HG02885 (cell line): ENCODE measurements around the gene TRAIP.
"Not testable (repeated sequence)": the region's sequence is repeated elsewhere in the genome, so short reads cannot be mapped to it uniquely, and the experiment has no call there.

Source experiments
- ATAC-seq: cut with Tn5 transposase; IDR thresholded peaks from one replicate; pipeline ENCODE4 v1.9.1; 2021; ENCODE audit warnings: mild to moderate bottlenecking; ENCODE audit not compliant: unreplicated experiment, poor library complexity

Gene TRAIP

DNA sequence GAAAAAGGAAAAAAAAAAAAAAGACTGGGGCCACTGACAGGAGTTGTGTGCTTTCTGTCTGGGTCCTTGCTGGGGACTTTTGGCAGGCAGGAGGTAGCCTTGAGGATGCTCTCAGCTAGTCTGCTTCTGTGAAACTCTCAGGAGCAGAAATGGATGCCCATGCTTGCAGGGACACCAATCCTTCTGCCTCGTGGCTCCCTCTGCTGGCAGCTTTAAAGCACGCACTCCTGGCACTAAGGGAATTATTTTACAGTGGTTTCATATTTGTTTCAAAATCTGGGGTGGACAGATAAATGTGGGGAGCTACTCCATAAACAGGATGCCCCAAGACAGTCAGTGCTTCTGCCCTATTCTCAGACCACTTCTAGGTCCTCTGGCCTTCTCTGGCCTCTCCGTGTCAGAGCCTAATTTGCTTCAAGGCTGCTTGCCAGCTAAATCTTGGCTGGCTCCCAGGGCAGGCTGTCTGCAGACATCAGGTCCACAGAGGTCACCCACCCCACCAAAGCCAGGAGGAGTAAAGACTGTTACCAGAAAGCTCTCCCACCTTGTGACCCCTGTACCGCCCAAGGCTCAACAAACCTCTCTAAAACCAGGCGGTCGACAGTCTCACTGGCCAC is 17.1 kb downstream of the TRAIP start:
- no peak for ATAC-seq

DNA sequence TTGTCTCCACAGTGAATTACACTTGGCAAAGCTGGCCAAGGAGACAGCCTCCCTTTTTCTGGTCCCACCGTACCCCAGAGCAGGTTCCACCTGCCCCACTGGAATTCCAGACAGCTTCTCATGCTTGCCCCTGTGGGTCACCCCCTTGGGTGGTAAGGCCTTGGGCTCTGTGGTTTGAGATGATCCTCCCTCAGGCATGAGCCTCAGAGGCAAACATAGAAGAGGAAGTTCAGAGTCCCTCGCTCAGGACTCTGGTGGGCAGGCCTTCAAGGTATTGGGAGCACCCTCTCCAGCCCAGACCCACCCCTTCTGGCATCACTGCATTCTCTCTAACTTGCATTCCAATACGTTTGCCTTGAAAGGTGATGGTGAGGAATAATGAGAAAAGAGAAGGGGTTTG is 25.0 kb downstream of the TRAIP start:
- no peak for ATAC-seq

GRCh38 chr3:49826016-49826415 is 30.3 kb downstream of the TRAIP start:
- ATAC-seq, result no peak

- ATAC-seq, result not testable (repeated sequence)
These were observed 33.2 kb downstream of the TRAIP start for GRCh38 chr3:49823131-49823530.

- ATAC-seq, result peak; percentile 58
These were observed 42.7 kb downstream of the TRAIP start, which contains the start of gene UBA7 for GRCh38 chr3:49813497-49814174. TSS of gene UBA7 (minus strand) at chr3:49813953. CDS start at chr3:49813787, 166 bp downstream.

- ATAC-seq, result no peak
These were observed 43.4 kb downstream of the TRAIP start for GRCh38 chr3:49812916-49813496.

- no peak for ATAC-seq
These were observed 48.8 kb downstream of the TRAIP start for GRCh38 chr3:49807431-49808114.

DNA sequence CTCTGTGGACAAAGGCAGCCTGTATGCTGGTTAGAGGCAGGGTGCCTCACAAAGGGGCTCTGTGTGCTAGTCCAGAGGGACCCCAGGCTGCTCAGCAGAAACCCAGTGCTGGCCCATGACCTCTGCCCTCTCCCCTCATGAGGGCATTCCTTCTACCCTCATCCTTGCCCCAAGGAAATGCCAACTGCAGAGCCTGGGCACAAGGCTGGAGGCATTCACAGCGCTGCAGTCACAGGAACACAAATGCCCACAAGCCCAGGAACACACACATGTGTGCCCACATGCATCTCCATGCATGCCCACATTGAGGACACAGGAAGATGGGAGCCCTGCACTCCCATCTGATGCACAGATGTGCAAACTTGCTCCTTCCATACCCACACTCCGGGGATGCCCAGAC is 49.5 kb downstream of the TRAIP start:
- no peak for ATAC-seq

DNA sequence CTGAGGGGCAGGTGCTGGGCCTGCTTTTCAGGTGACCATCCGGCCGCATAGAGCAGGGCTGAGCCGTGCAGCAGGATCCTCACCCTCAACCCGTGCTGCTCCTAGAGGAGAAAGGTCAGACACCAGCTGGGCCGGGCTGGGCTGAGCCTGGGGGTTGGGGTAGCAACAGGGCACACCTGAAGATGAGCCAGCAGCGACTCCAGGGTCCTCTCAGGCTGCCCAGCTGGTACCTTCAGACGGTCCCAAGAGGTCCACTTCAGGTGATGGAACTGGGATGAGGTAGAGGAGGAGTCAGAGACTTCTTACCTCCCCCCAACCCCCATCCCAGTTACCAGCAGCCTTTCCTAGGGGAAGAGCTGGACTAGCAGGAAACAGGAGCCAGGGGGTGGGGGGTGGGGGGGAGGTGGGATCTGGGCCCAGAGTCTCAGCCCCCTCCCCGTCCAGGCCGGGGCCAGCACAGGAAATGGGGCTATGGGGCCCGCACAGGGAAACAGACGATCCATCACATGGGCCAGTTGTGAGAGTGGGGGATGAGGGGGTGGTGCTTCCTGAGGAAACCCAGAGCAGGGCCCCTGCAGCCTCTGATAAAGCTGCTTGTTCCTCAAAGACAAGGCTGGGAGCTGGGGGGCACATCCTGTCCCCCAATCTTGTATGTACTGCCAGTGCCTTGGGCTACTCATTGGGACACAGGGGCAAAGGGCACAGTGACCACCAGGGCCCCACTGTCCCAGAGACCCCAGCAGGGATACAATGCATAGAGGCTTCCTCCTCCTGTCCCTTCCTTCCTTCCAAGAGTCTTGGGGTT is 50.3 kb downstream of the TRAIP start:
- no peak for ATAC-seq

DNA sequence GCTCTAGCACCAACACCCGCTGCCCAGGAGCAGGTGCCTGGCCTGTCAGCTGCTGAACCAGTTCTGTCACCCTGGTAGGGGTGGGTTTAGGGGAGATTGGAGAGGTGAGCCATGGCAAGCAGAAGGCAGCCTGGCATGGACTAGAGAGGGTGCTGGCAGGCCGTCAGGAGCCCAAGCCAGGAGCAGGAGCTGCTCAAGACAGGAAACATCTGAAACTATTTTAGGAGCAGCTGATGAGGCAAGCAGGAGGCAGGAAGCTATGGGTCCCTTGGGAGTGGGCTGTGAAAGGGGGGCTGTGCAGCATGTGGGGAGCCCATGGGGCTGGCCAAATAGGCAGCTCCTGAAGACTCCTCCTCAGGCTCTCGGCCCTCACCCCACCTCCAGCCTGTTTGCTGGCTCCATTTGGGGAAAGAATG is 51.0 kb downstream of the TRAIP start:
- no peak for ATAC-seq

DNA sequence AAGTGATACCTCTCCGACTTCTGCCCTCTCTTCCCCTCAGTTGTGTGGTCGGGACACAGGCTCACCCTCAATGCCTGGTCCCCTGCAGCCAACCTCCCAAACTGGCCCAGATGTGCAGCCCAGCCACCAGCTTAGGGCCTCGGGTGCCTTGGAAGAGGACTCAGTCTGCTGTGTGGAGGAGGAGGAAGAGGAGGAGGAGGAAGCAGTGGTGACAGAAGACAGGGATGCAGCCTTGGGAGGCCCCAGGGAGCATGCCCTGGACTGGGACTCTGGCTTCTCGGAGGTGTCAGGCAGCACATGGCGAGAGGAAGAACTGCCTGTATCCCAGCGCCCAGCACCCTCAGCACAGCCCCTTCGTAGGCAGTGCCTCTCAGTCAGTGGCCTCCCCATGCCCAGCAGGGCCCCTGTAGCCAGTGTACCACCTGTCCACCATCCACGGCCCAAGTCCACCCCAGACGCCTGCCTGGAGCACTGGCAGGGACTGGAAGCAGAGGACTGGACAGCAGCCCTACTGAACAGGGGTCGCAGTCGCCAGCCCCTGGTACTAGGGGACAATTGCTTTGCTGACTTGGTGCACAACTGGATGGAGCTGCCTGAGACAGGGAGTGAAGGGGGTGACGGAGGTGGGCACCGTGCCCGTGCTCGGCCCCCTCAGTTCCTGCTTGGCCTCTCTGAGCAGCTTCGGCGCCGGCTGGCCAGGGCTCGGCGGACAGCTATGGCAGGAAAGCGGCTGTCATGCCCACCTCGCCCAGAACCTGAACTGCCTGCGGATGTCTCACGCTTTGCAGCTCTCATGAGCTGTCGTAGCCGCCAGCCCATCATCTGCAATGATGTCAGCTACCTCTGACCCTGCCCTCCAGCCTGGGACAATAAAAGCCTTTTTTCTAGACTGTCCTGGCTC is 52.0 kb downstream of the TRAIP start:
- ATAC-seq, result no peak

- ATAC-seq, result no peak
These were observed 52.8 kb downstream of the TRAIP start for GRCh38 chr3:49803465-49804140.

DNA sequence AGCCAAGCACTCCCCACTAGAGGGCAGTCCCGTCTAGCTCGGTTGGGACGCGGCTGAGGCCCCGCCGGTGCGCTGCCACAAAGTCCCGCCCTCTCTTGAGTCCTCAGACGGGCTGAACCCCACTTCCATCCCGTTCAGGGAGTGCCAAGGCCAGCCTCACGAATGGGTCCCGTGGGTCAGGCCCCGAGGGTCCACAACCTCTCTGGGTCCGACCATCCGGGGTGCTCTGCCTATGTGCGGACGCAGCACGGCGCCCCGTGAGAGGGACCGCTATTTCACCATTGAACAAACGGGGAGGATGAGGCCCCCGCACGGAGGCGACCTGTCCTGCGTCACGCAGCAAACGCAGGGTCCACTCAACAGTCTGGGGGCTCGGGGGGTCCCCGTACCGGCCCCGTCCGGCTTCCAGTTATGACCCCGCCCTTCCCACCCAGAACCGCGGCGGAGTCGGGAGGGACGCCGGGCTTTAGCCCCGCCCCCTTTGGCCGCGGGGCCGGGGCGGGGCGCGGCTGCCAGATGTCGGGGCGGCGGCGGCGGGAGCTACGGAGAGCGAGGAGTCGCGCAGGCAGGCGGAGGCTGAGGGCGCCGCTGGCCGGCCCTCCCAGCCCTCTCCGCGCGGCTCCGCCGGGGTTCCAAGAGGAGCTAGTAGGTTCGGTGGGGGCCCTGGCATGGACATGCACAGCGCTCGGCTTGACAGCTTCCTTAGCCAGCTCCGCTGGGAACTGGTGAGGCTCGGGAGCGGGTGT is 53.5 kb downstream of the TRAIP start, which contains the start of gene INKA1:
TSS of gene INKA1 (plus strand) at position 543 of the 746 bp plus-strand sequence. CDS start at position 675, 132 bp downstream.
- peak; percentile 66 for ATAC-seq

- no peak for ATAC-seq
These were observed 55.2 kb downstream of the TRAIP start for GRCh38 chr3:49801160-49801559.

DNA sequence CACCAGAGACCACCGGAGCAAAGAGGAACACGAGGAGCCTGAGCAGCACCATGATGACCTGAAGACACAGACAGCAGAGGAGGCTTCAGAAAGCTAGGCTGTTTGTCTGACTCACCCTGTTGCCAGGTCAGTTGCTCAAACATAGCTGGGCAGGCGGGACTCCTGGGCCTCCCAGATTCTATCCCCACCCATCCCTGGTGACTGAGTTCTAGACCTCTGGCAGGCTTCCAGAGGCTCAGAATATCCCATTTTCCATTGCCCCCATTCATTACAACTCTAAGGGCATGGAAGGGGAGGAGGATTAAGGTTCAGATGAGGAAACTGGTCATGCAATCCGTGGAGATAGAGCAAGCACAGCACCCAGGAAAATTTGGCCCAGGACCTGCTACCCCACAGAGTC is 56.6 kb downstream of the TRAIP start, which contains the start of gene CDHR4:
TSS of gene CDHR4 (minus strand) at position 113 of the 400 bp plus-strand sequence. CDS start at position 52, 61 bp downstream.
- no peak for ATAC-seq

- ATAC-seq, result no peak
These were observed 57.3 kb downstream of the TRAIP start for GRCh38 chr3:49799105-49799504.

DNA sequence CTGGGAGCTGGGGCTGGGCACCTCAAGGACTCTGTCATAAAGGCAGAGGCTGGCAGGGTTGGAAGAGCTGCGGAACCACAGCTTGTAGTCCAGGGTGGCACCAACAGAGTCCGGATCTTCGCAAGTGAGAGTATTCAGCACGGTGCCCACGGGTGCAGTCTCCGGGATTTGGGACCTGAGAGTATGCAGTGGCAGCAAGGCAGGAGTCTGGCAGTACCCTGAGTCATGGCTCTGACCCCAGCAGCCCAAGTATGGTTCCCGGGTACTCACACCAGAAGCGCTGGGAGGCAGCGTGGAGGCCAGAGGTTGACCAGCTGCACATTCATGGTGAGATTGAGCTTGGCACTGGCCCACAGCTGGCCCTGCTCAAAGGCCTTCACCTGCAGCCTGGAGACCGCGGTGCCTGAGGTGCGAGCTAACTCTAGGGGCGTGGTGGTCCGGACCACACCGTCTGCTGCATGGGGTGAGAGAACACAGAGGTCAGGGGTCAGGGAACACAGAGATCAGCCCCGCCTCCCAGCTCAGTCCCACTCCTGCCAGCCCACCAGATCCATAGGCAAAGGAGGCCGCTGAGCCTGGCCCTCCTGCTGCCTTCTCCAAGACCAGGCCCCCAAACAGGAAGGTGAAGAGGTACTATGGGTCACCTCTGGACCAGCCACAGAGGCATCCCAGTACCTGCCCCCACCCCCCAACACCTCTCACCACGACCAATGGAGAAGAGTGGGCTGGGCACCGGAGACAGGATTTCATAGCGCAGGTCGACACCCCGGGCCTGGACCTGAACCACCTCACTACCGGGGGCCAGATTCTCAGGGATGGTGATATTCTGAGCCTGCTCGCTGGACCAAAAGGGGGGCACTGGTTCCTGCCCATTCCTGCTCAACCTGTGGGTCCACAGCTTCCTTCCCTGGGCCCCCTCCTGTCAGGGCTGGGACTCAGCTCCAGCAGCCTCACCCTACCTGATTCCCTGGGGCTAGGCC is 61.1 kb downstream of the TRAIP start:
- ATAC-seq, result no peak
